Stimulated activated CD8-positive, alpha-beta memory T cell treated with anti-CD3 and anti-CD28 coated beads, Interleukin-15, amount 100 ng/mL, for 4 hours (primary cell): ENCODE data around the gene JMJD1C.
"Not testable (repeated sequence)": the region's sequence is repeated elsewhere in the genome, so short reads cannot be mapped to it uniquely, and the experiment has no call there.

ENCODE experiments used
- DNase-seq, 2 donors: peaks; one replicate each; pipeline ENCODE4 v3.0.0-alpha.2; 2020; ENCODE audit warnings: low read depth in 2 of 2

The JMJD1C gene

GRCh38 chr10:63410633-63411032, 55.1 kb downstream of the JMJD1C start:
- no peak for DNase-seq

- DNase-seq: no peak
Measured at GRCh38 chr10:63409465-63410027, 56.2 kb downstream of the JMJD1C start.

GRCh38 chr10:63407136-63407662, 58.6 kb downstream of the JMJD1C start:
- no peak for DNase-seq

GRCh38 chr10:63396133-63396761, 69.5 kb downstream of the JMJD1C start:
- DNase-seq: no peak

GRCh38 chr10:63393050-63393449, 72.7 kb downstream of the JMJD1C start:
- no peak for DNase-seq

GRCh38 chr10:63392224-63392623, 73.6 kb downstream of the JMJD1C start:
- no peak for DNase-seq

- DNase-seq: no peak
Measured at GRCh38 chr10:63391812-63392211, 74.0 kb downstream of the JMJD1C start.

- DNase-seq: no peak
Measured at GRCh38 chr10:63390521-63390920, 75.3 kb downstream of the JMJD1C start.

- DNase-seq: no peak
Measured at GRCh38 chr10:63388421-63389031, 77.3 kb downstream of the JMJD1C start.

GRCh38 chr10:63385254-63385653, 80.5 kb downstream of the JMJD1C start:
- DNase-seq: no peak

GRCh38 chr10:63384675-63385074, 81.1 kb downstream of the JMJD1C start:
- no peak for DNase-seq

- DNase-seq: no peak
Measured at GRCh38 chr10:63384001-63384400, 81.8 kb downstream of the JMJD1C start.

- no peak for DNase-seq
Measured at GRCh38 chr10:63383141-63383540, 82.6 kb downstream of the JMJD1C start.

- no peak for DNase-seq
Measured at GRCh38 chr10:63382066-63382465, 83.7 kb downstream of the JMJD1C start.

GRCh38 chr10:63377305-63377661, 88.5 kb downstream of the JMJD1C start:
- DNase-seq: not testable (repeated sequence)

GRCh38 chr10:63376560-63377304, 89.0 kb downstream of the JMJD1C start:
- no peak for DNase-seq

- DNase-seq: no peak
Measured at GRCh38 chr10:63375859-63376258, 89.9 kb downstream of the JMJD1C start.

GRCh38 chr10:63375458-63375857, 90.3 kb downstream of the JMJD1C start:
- DNase-seq: no peak

- DNase-seq: no peak
Measured at GRCh38 chr10:63374991-63375390, 90.8 kb downstream of the JMJD1C start.

GRCh38 chr10:63373176-63373575, 92.6 kb downstream of the JMJD1C start:
- no peak for DNase-seq

GRCh38 chr10:63369711-63370110, 96.1 kb downstream of the JMJD1C start:
- no peak for DNase-seq

GRCh38 chr10:63368365-63368764, 97.4 kb downstream of the JMJD1C start:
- DNase-seq: no peak

- no peak for DNase-seq
Measured at GRCh38 chr10:63366933-63367332, 98.8 kb downstream of the JMJD1C start.
